GM12878 (cell line): ENCODE measurements around the gene DDAH1. TPM values are rescaled to one million over a fixed set of nuclear protein-coding genes. Genes with fewer than 3 reads are reported as not detected.

Experiments
- ATAC-seq: fragments of 200-7000 bp; cut with Tn5 transposase; 3 replicates; pipeline ENCODE4 v1.9.1; 2020; ENCODE audit warnings: mild to moderate bottlenecking, moderate library complexity
- BruUV-seq: library from RNA; stranded (reverse); fragments of 400-500 nt; replicated peaks from 2 replicates; lab custom pipeline; 2021; lab: Mats Ljungman, UMichigan
- CTCF ChIA-PET: fragments of 300-600 bp; sonication (Branson Sonifier 250); formaldehyde crosslinking; extraction: SDS; loops from one replicate; lab custom pipeline; 2021; ENCODE audit warnings: inconsistent platforms; lab: Yijun Ruan, JAX
- POLR2A ChIA-PET: fragments of 350-600 bp; formaldehyde crosslinking; extraction: SDS; loops from one replicate; lab custom pipeline; 2021; ENCODE audit warnings: inconsistent platforms; lab: Charles Lee
- RAD21 ChIA-PET: fragments of 300-600 bp; sonication (Branson Sonifier 250); formaldehyde crosslinking; loops from one replicate; lab custom pipeline; 2023; ENCODE audit warnings: antibody characterized with exemption; ENCODE audit not compliant: unreplicated experiment; lab: Charles Lee
- SMC1A ChIA-PET: fragments of 300-600 bp; sonication (Branson Sonifier 250); formaldehyde crosslinking; loops from one replicate; lab custom pipeline; 2023; ENCODE audit not compliant: unreplicated experiment, uncharacterized antibody; lab: Charles Lee
- DNase-seq: peaks from one replicate; pipeline ENCODE4 v3.0.0-alpha.2; 2011; ENCODE audit warnings: low read depth, low spot score
- FAIRE-seq: peaks from 3 replicates; lab custom pipeline; 2011; peaks lifted over from hg19 to GRCh38; lab: Jason Lieb, UNC
- H2AFZ ChIP-seq: 2 replicates; pipeline ENCODE4 v1.6.0; 2011; ENCODE audit warnings: low read depth, low read length, control low read depth; ENCODE audit not compliant: control insufficient read depth
- H3K27ac ChIP-seq: 2 replicates; pipeline ENCODE4 v1.5.1; 2011; ENCODE audit warnings: control low read depth; ENCODE audit not compliant: control insufficient read depth, insufficient read depth
- H3K27me3 ChIP-seq, 2 experiments: replicated peaks in 1 of 2; 2 replicates each; pipeline versions ENCODE4 v1.6.0 to v1.6.1; 2011; ENCODE audit warnings: low read length in 1 of 2; ENCODE audit not compliant: control insufficient read depth in 2 of 2, insufficient read depth in 2 of 2
- H3K36me3 ChIP-seq, 2 experiments: 2 replicates each; pipeline ENCODE4 v1.5.1; 2011; ENCODE audit warnings: low read length in 1 of 2; ENCODE audit not compliant: control insufficient read depth in 2 of 2, insufficient read depth in 2 of 2
- H3K4me1 ChIP-seq: 2 replicates; pipeline ENCODE4 v1.6.1; 2011; ENCODE audit warnings: mild to moderate bottlenecking, low read length, moderate library complexity, mixed read lengths; ENCODE audit not compliant: control insufficient read depth, insufficient read depth
- H3K4me2 ChIP-seq: 2 replicates; pipeline ENCODE4 v1.6.0; 2011; ENCODE audit warnings: control low read depth; ENCODE audit not compliant: control insufficient read depth, insufficient read depth
- H3K4me3 ChIP-seq: fragments of 200-600 bp; sonication (generic); 2 replicates; pipeline ENCODE4 v1.5.1; 2016
- H3K79me2 ChIP-seq: 2 replicates; pipeline ENCODE4 v1.6.0; 2011; ENCODE audit warnings: low read length; ENCODE audit not compliant: control insufficient read depth, insufficient read depth
- H3K9ac ChIP-seq: 2 replicates; pipeline ENCODE4 v1.8.0; 2011; ENCODE audit warnings: low read length, control low read depth, mixed read lengths; ENCODE audit not compliant: control insufficient read depth, insufficient read depth
- H3K9me3 ChIP-seq: replicated peaks from 3 replicates; pipeline ENCODE4 v1.5.1; 2011; ENCODE audit warnings: mild to moderate bottlenecking, low read length; ENCODE audit not compliant: control insufficient read depth, insufficient read depth
- H4K20me1 ChIP-seq: 2 replicates; pipeline ENCODE4 v1.6.0; 2011; ENCODE audit not compliant: control insufficient read depth, insufficient read depth
- BMI1 ChIP-seq: fragments of 450-650 bp; IDR thresholded peaks from 2 replicates; pipeline ENCODE4 v1.6.1; 2016; ENCODE audit warnings: mild to moderate bottlenecking, moderate library complexity, borderline replicate concordance
- HDGF ChIP-seq: fragments of 450-650 bp; IDR thresholded peaks from 2 replicates; pipeline ENCODE4 v1.6.1; 2016; ENCODE audit warnings: antibody characterized with exemption
- KDM1A ChIP-seq: fragments of 200-600 bp; sonication (generic); IDR thresholded peaks from 2 replicates; pipeline ENCODE4 v1.6.1; 2016; ENCODE audit warnings: borderline replicate concordance
- MEF2B ChIP-seq: fragments of 450-650 bp; IDR thresholded peaks from 2 replicates; pipeline ENCODE4 v1.6.1; 2018; ENCODE audit warnings: mild to moderate bottlenecking, moderate library complexity; ENCODE audit not compliant: partially characterized antibody, poor library complexity, severe bottlenecking
- MYB ChIP-seq: fragments of 150-350 bp; IDR thresholded peaks from 2 replicates; pipeline ENCODE4 v1.6.1; 2014; ENCODE audit warnings: mild to moderate bottlenecking, low read depth, low read length, borderline replicate concordance
- NR2C2 ChIP-seq: IDR thresholded peaks from 2 replicates; pipeline ENCODE4 v1.6.1; 2011; ENCODE audit warnings: borderline replicate concordance, low read depth; ENCODE audit not compliant: control insufficient read depth, insufficient read length
- RELA ChIP-seq: fragments of 450-650 bp; IDR thresholded peaks from 2 replicates; pipeline ENCODE4 v1.8.0; 2014; ENCODE audit warnings: borderline replicate concordance; ENCODE audit not compliant: partially characterized antibody
- SP1 ChIP-seq: IDR thresholded peaks from one replicate; pipeline ENCODE4 v1.6.1; 2011; ENCODE audit warnings: low read depth, low read length
- WGBS: methylation state at CpG from one replicate; pipeline ENCODE4 v1.1.6; 2016; ENCODE audit warnings: low lambda C conversion rate; ENCODE audit not compliant: insufficient replicate concordance, insufficient coverage; ENCODE audit errors: missing lambda C conversion rate; 5-methylcytosine and 5-hydroxymethylcytosine counted together
- in situ Hi-C: fragments of 300-500 bp; cut with MboI; formaldehyde crosslinking; loops from 9 replicates; pipeline ENCODE4 v1.14.3; 2018; ENCODE audit warnings: mixed read lengths
- intact Hi-C: fragments of 100-400 bp; cut with micrococcal nuclease; formaldehyde crosslinking; loops from one replicate; pipeline ENCODE4 v1.14.2; 2022; ENCODE audit not compliant: unreplicated experiment
- polyA plus RNA-seq, 11 experiments: library from polyadenylated mRNA; depleted of rRNA in 4 of 11; unstranded in 6 of 11; stranded (reverse) in 5 of 11; fragments of >200 nt; fragmentation: Nextera tagmentation in 4 of 11; fragmentation: Illumina TruSeq in 1 of 11; extraction: Ambion mirVana in 4 of 11; extraction: Trizol in 1 of 11; gene quantifications; 1 replicate in 1 of 11; 2 replicates in 10 of 11; pipeline versions ENCODE4 v1.2.1 to v1.2.3, GENCODE V29; 2011 to 2016; ENCODE audit warnings: inconsistent platforms in 2 of 11, missing spikeins in 2 of 11, low read depth in 1 of 11
- total RNA-seq, 4 experiments: library from RNA; depleted of rRNA in 3 of 4; stranded (reverse); fragments of >200 nt in 3 of 4; fragmentation: Illumina TruSeq in 1 of 4; extraction: Trizol in 1 of 4; gene quantifications; 2 replicates each; pipeline versions ENCODE4 v1.2.1 to v1.2.3, GENCODE V29; 2013 to 2021
- TF ChIP-seq, protein P1 (sequence below): fragments of 450-650 bp; IDR thresholded peaks from 2 replicates; pipeline ENCODE4 v1.6.1; 2018; ENCODE audit warnings: mild to moderate bottlenecking, low read depth, moderate library complexity; ENCODE audit not compliant: partially characterized antibody
- TF ChIP-seq, protein P2 (sequence below): IDR thresholded peaks from 2 replicates; pipeline ENCODE4 v1.6.1; 2011; ENCODE audit warnings: borderline replicate concordance, low read depth, mild to moderate bottlenecking, moderate library complexity, mixed read lengths, low read length; ENCODE audit not compliant: insufficient read depth; ENCODE audit errors: extremely low read length

Gene DDAH1
- total and polyA plus RNA-seq, 10 of the 15 experiments (the other 5 are each of a cell fraction or from before 2014, with no cell fraction given) = 0.07 to 0.88 (median 0.27) TPM; not detected in 6

DNA sequence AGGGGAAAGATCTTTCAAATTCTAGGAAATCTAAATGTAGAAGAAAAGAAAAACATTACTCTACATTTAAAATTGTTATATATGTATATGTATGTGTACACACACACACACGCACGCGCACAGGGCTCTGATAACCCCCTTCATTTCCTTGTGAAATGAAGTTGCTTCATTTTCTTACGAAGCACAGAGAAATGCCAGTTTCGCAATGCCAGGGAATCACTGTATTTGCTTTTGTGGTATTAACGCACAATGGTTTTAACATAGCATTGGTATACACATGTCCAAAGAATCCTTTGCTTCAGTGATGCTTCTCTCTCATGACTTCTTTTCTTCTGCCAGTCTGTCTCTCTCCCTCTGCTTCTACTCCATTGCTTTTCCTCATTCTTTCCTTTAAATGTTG, 8.4 kb upstream of the DDAH1 start:
- ATAC-seq = no peak
- Histone ChIP-seq H3K27ac (no peak overlapping the region), H3K4me3 (no peak overlapping the region), H3K36me3 (no peaks in the 10 kb centered on the region), H3K4me1 (no peaks in the 10 kb centered on the region), H3K9me3 (no peaks in the 10 kb centered on the region; the same call in 2 of the 3 replicates), H2AFZ (no peak overlapping the region), H4K20me1 (no peaks in the 10 kb centered on the region), H3K27me3 (no peaks in the 10 kb centered on the region), H3K79me2 (no peaks in the 10 kb centered on the region), H3K4me2 (no peak overlapping the region), H3K9ac (no peak overlapping the region)
- ChIA-PET POLR2A (no interaction called here), CTCF (no interaction called here), SMC1A (no interaction called here), RAD21 (no interaction called here)
- no TSS peak for BruUV-seq
- intact Hi-C loops = no loop called here
- no peak for FAIRE-seq
- in situ Hi-C loops = no loop called here
- no peak for DNase-seq
- TF ChIP-seq RELA (no peak), SP1 (no peak), BMI1 (no peak), MEF2B (no peak), MYB (no peak), KDM1A (no peak), HDGF (no peak), NR2C2 (no peak)
- TF ChIP-seq, protein P1, sequence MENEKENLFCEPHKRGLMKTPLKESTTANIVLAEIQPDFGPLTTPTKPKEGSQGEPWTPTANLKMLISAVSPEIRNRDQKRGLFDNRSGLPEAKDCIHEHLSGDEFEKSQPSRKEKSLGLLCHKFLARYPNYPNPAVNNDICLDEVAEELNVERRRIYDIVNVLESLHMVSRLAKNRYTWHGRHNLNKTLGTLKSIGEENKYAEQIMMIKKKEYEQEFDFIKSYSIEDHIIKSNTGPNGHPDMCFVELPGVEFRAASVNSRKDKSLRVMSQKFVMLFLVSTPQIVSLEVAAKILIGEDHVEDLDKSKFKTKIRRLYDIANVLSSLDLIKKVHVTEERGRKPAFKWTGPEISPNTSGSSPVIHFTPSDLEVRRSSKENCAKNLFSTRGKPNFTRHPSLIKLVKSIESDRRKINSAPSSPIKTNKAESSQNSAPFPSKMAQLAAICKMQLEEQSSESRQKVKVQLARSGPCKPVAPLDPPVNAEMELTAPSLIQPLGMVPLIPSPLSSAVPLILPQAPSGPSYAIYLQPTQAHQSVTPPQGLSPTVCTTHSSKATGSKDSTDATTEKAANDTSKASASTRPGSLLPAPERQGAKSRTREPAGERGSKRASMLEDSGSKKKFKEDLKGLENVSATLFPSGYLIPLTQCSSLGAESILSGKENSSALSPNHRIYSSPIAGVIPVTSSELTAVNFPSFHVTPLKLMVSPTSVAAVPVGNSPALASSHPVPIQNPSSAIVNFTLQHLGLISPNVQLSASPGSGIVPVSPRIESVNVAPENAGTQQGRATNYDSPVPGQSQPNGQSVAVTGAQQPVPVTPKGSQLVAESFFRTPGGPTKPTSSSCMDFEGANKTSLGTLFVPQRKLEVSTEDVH = no peak
- TF ChIP-seq, protein P2, sequence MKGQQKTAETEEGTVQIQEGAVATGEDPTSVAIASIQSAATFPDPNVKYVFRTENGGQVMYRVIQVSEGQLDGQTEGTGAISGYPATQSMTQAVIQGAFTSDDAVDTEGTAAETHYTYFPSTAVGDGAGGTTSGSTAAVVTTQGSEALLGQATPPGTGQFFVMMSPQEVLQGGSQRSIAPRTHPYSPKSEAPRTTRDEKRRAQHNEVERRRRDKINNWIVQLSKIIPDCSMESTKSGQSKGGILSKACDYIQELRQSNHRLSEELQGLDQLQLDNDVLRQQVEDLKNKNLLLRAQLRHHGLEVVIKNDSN = no peak
- 66% methylated on average over 6 of the region's 6 CpGs for whole genome bisulfite sequencing
